Ureter (tissue), 1 donor: ENCODE results near the gene HSD3B7. TPM values are rescaled to one million over a fixed set of nuclear protein-coding genes. Genes with fewer than 3 reads are reported as not detected.
"Not testable (repeated sequence)": the region's sequence is repeated elsewhere in the genome, so short reads cannot be mapped to it uniquely, and the experiment has no call there.

ENCODE experiments used
- DNase-seq: peaks from one replicate; pipeline ENCODE4 v3.0.0-alpha.2; 2020; ENCODE audit warnings: low spot score
- total RNA-seq: library from RNA; stranded (reverse); gene quantifications from one replicate; pipeline ENCODE4 v1.2.4, GENCODE V29; 2023
- donor health status: DM: yes; HTN: yes; CAD: no.

HSD3B7 gene
- total RNA-seq, 1 donor from 2014 or later = 14.8 TPM

- no peak for DNase-seq
These were observed 14.1 kb downstream of the HSD3B7 start for GRCh38 chr16:30998852-30999761.

- DNase-seq = no peak
These were observed 15.8 kb downstream of the HSD3B7 start for GRCh38 chr16:31000671-31001382.

GRCh38 chr16:31001507-31002249 lies 16.7 kb downstream of the HSD3B7 start:
- DNase-seq = no peak

- no peak for DNase-seq
These were observed 17.3 kb downstream of the HSD3B7 start for GRCh38 chr16:31002250-31002700.

GRCh38 chr16:31002862-31003341 lies 17.9 kb downstream of the HSD3B7 start:
- no peak for DNase-seq

GRCh38 chr16:31003744-31004143 lies 18.7 kb downstream of the HSD3B7 start:
- DNase-seq = no peak

GRCh38 chr16:31004658-31005057 lies 19.7 kb downstream of the HSD3B7 start:
- DNase-seq = no peak

GRCh38 chr16:31005350-31006085 lies 20.5 kb downstream of the HSD3B7 start:
- no peak for DNase-seq

GRCh38 chr16:31006086-31006385 lies 21.0 kb downstream of the HSD3B7 start:
- no peak for DNase-seq

GRCh38 chr16:31006589-31006988 lies 21.6 kb downstream of the HSD3B7 start:
- DNase-seq = no peak

GRCh38 chr16:31007684-31008083 lies 22.7 kb downstream of the HSD3B7 start:
- no peak for DNase-seq

GRCh38 chr16:31008149-31008548 lies 23.1 kb downstream of the HSD3B7 start:
- DNase-seq = no peak

- DNase-seq = no peak
These were observed 23.5 kb downstream of the HSD3B7 start for GRCh38 chr16:31008551-31008950.

- DNase-seq = no peak
These were observed 24.1 kb downstream of the HSD3B7 start for GRCh38 chr16:31009120-31009519.

- DNase-seq = no peak
These were observed 25.0 kb downstream of the HSD3B7 start for GRCh38 chr16:31009894-31010584.

GRCh38 chr16:31010585-31011325 lies 25.7 kb downstream of the HSD3B7 start, which contains the start of gene STX1B:
Gene STX1B, minus strand, starts transcription at chr16:31010638. Its CDS starts 242 bp downstream, at chr16:31010396.
- no peak for DNase-seq

GRCh38 chr16:31011815-31012214 lies 26.8 kb downstream of the HSD3B7 start:
- DNase-seq = not testable (repeated sequence)

- DNase-seq = not testable (repeated sequence)
These were observed 28.3 kb downstream of the HSD3B7 start for GRCh38 chr16:31013292-31013691.

- DNase-seq = no peak
These were observed 31.0 kb downstream of the HSD3B7 start for GRCh38 chr16:31016018-31016417.

- not testable (repeated sequence) for DNase-seq
These were observed 32.7 kb downstream of the HSD3B7 start for GRCh38 chr16:31017756-31018155.
